Measurements from ENCODE around the gene TSPAN13.

Gene TSPAN13

DNA sequence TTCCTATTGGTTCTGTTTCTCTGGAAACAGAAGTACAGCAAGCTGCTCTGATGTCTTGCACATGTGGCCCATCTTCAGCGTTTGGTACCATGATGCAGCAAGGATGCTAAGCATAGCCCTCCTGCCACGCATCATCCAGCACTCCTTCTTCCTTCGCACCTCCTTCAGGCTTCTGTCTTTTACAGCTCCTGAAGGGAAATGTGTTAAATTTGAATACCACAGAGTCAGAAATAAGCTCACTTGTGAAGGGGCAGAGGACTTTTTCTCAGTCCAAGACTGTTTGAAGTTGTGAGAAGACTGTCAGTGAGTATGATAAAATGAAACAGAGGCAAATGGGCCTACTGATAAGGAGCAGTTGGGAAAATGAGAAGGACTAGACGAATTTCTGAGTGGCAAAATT, 20.7 kb downstream of the TSPAN13 start:
- no peak for DNase-seq (ENCODE audit: low spot score)
- no peak for FAIRE-seq

DNA sequence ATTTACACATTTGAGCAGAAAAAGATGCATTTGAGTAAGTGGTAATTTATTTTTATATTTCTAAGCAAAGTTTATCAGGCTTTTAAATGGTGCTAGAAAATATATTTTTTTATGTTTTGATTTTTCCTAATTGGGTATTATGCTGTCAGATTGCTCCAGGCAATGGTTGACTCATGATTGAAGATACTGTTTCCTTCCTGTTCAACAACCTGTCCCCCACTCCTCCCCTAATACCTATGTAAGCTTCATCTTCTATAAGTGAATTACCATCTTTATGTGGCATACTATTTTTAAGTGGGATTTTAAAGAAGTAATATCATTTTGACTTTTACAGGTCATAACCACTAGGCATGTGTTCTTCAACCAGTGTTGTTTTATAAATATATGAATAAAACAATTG, 21.4 kb downstream of the TSPAN13 start:
- DNase-seq (ENCODE audit: low spot score) (no peak), FAIRE-seq (no peak)

DNA sequence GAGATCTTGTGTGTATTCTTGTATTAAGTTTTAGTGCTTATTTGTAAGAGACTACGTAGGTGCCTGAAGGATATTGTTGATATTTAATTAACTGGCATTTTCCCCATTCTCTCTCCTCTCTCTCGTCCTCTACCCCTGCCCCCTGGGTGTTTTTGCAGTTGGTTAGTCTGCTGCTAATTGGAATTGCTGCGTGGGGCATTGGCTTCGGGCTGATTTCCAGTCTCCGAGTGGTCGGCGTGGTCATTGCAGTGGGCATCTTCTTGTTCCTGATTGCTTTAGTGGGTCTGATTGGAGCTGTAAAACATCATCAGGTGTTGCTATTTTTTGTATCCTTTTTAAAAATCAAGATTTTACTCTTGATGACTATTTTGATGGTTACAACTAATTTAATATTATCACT, 22.5 kb downstream of the TSPAN13 start:
- DNase-seq (ENCODE audit: low spot score) (no peak), FAIRE-seq (no peak)

DNA sequence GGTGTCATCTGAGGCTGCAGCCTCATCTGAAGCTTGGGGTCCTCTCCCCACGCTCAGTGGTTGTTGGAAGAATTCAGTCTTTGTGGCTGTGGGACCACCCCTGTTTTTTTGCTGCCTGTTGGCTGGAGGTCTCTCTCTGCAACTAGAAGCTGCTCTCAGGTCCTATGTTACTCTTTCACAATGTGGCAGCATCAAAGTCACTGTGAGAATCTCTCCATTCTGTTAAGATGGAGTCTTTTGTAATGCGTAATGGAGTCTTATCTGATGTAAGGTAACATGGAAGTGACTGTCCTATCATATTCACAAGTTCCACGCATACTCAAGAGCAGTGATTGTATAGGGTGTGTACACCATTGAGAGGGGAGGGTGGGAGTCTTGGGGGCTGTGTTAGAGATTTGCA, 24.9 kb downstream of the TSPAN13 start:
- DNase-seq (ENCODE audit: low spot score) (no peak), FAIRE-seq (no peak)

DNA sequence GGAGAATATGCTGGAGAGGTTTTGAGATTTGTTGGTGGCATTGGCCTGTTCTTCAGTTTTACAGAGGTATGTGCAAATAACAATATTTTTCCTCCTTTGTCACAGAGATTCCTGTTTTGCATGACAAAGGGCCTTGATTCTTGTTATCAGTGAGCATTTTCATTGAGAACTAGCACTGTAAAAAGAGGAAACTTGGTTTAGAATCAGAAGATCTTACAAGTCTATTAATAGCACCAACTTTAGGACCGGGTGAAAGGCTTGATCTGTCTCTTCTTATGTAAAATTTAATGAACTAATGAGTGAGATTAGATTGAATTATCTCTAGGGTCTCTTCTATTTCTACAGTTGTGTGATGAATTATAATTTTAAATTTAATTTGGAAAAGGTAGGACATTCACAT, 25.5 kb downstream of the TSPAN13 start:
- FAIRE-seq (no peak), DNase-seq (ENCODE audit: low spot score) (no peak)

DNA sequence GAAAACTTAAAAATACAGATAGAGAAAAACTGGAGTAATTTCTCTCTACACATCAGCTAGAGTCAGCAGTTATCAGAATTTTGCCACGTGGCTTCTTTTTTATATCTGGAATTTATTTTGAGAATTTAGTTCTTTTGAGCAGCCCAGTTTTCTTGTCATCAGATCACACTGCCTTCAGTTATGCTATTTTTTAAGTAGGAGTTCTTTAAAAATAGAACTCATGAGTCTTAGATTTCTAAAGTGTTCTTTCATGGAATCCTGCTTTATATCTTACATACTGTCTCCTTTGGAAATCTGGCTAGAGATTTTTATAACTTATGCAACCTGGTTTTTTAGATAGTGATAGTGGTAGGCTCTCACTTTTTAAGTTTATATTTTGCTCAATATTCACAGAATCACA, 27.0 kb downstream of the TSPAN13 start:
- FAIRE-seq (no peak), DNase-seq (ENCODE audit: low spot score) (no peak)

DNA sequence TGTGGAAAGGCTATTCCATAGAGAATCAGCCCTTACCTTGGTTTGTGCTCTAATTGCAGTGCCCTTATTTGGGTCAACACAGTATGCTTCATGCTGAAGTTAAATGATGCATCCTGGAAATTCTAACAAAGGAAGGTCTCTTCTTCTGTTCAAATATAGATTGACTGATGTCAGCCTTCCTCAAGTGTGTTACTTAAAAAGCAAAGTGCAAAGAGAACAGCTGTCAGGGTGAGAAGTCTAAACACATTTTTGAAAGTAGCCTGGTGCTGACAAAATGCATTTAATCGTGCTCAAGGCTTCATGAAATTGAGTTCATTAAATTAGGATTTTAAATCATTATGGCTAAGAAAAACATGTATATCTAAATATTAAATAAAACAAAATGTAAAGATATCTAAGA, 31.8 kb downstream of the TSPAN13 start:
- no peak for DNase-seq (ENCODE audit: low spot score)
- no peak for FAIRE-seq

DNA sequence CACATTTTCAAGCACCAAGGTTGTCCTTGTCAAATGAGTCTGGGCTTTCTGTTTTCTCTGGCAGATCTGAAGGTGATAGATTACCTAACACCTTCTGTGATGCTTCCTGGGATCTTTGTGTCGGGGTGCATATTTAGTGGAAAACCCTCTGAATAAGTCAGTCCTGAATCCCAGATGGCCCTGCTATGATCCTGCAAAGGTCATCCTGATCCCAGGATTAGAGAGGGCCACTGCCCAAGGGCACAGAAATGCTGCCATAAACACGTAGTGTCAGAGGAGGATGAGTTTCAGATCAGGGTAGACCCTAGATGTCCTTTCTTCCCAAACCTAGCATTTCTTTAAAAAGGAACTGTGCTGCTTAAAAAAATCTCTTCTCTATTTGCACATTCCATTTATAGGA, 32.3 kb downstream of the TSPAN13 start:
- FAIRE-seq (no peak), DNase-seq (ENCODE audit: low spot score) (no peak)

DNA sequence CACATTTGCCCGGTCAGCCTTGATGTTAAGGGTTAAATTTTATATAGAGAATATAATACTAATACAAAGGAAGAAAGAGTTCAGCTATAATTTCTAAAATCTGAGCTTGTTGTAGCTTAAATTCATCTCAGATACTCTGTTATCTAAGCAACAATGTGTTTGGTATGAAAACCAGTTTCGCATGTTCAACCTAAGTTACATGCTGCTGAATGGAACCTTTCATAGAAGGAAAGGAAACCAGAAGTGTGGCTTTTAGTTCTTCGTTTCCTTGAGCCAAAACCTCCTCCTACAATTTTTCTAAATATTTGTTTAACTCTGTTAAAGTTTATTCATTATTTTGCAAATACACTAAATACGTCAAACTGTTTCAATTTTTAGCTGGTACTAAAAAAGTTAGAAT, 32.7 kb downstream of the TSPAN13 start:
- DNase-seq (ENCODE audit: low spot score) = no peak

DNA sequence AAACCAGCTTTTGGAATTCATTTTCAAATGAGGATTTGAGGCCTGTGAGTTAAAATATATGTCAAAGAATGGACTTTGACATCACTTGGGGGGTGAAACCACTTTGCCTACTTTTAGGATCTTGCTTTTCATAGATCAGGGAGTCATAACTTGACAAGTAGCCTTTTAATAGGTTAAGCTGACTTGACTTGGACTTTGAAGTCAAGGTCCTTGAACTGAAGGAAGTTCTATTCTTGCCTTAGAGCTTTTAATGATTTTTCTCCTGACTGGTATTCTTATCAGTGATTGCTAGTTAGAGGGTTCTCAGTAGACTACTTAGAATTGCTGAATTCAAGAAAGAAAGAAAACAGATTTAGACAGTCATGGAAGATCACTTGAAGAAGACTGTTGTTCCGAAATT, 33.6 kb downstream of the TSPAN13 start:
- FAIRE-seq = no peak
- DNase-seq (ENCODE audit: low spot score) = no peak

More for the DNA sequence above, 32.7 kb downstream of the TSPAN13 start:
- FAIRE-seq = no peak

DNA sequence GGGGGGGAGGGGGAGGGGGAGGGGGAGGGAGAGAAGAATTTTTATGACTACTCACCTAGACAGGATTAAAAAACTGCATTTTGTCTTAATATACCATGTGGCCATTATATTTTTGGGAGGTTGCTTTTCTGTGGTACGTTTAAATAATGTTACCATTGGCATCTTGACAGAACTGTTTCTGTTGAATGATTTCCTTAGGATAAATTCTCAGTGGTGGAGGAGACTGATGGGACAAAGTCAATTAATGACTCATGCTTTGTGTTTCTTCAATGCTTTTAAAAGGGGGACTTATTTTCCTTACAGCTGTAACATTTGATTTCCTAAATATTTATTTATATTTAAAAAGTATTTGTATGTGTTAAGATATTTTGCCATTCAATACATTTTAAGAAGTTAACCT, 37.5 kb downstream of the TSPAN13 start:
- FAIRE-seq (peak; percentile 65), DNase-seq (ENCODE audit: low spot score) (no peak)

DNA sequence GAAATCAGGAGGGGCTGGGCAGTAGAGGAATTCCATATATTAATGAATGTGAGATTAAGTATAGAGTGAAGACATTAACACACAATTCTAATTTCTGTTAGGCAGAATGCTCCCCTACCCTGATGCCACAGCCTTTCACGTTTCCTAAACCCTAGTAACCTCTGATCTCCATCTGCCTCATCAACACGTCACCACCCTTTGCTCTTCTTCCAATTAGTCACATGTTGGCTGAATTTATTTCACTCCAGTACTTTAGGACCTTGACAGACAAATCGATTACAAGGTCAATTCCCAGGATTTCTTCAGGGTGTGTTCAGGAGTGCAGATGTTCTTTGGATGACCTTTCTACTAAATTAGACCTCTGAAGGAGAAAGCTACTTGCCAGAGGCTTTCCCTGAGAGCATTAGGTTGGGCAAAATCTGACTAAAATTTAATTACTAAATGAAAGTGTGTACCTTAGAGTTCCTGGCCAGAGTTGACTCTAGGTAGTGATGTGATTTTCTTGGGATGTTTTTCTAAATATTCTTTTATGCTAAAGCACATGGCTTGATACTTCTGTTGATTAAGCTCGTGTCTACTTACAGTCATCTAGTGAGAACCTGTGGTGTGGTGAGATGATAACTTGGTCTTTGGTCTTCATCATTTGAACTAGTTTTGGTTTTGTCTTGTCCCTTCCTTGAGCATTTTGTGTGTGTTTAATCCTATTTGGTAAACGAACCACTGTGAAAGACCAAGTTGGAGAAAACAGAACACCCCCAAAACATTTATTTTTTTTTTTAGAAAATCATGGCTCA, 38.5 kb downstream of the TSPAN13 start:
- DNase-seq (ENCODE audit: low spot score) (no peak), FAIRE-seq (no peak)

DNA sequence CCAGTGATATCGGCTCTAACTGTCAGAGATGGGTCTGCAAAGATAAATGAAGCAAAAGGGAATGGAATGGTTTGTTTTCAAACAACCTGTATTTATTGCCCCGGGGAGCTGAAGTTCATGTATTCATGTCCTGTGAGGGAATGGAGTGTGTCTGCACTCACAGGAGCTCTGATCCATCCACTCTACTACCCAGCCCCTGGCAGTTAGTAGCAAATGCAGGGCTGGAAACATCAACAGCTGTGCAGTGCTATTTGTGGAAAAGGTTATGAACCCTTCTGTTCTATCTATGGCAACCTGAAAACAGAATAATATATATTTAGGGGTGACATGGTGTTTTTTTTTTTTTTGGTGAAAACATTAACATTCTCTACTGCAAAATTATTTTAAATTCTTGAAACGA, 41.4 kb downstream of the TSPAN13 start:
- no peak for DNase-seq (ENCODE audit: low spot score)
- no peak for FAIRE-seq

DNA sequence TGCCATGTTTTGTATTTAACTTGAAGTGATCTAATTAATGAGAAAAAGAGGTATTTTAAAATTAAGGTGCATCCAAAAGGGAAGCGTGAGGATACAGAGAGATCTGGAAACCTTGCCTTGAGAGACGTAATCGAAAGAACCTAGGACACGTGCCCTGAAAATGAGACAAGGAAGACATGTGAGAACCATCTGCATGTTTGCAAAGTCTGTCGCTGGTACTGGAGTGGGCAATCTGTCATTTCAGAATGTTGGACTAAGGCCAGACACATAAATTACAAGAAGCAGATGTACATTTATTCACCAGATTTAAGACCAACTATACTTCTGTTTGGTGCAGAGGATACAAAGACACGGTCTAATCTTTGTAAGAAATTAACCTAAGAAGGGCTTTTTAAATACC, 42.1 kb downstream of the TSPAN13 start:
- DNase-seq (ENCODE audit: low spot score) (no peak), FAIRE-seq (no peak)

DNA sequence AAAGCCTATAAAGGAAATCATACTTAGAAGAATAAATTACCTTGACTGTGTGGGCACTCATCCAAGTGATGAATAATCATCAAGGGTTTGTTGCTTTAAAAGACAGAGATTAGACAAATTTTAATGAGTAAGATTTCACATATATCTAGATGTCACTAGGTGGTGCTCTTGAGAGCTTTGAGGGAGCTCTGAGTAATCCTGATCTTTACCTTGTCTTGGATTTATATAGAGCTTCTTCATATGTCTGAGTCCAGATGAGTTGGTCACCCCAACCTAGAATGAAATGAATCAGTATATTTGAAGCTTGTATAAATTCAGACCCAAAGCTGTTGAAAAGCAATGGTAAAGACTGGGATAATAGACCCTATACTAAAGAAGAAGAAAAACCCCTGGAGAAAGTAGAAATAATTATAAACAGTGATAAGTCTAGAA, 47.6 kb downstream of the TSPAN13 start:
- peak; percentile 88 for FAIRE-seq
- peak; percentile 78 for DNase-seq (ENCODE audit: low spot score)

DNA sequence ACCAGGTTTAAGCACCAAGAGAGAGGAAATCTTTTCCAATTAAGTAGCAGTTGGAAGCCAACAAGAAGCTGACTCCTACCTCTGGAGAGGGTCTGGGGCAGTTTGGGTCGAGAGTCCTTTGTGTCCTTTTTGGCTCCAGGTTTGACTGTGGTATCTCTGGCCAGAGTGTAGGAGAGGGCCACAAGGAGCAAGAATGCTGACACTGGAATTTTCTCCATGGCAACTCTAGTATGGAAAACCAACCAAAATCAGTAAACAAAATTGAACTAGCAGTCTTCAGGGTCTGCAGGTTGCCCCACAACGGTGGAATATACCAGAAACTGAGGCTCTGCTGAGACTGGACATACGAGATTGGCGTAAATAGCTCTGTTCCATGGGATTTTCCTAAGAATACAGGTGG, 48.0 kb downstream of the TSPAN13 start:
- DNase-seq (ENCODE audit: low spot score) (no peak), FAIRE-seq (no peak)

DNA sequence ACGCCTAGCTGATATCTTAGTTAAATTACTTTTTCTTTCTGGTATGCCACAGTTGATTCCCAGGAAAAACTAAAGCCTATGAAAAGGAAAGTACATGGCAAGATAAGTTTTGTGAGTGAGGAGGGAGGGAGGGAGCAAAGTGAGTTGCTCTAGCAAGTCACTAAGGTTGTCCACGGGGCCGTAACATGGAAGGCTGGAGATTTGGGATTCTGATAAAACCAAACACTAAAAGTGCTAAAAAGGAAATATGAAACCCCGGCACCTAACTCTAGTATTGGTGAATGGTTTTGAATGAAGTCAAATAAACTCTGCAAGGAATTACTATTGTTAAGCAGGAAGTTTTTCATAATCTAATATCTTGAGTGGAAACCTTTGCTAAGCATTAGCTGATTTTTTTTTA, 49.6 kb downstream of the TSPAN13 start:
- DNase-seq (ENCODE audit: low spot score) (no peak), FAIRE-seq (no peak)

DNA sequence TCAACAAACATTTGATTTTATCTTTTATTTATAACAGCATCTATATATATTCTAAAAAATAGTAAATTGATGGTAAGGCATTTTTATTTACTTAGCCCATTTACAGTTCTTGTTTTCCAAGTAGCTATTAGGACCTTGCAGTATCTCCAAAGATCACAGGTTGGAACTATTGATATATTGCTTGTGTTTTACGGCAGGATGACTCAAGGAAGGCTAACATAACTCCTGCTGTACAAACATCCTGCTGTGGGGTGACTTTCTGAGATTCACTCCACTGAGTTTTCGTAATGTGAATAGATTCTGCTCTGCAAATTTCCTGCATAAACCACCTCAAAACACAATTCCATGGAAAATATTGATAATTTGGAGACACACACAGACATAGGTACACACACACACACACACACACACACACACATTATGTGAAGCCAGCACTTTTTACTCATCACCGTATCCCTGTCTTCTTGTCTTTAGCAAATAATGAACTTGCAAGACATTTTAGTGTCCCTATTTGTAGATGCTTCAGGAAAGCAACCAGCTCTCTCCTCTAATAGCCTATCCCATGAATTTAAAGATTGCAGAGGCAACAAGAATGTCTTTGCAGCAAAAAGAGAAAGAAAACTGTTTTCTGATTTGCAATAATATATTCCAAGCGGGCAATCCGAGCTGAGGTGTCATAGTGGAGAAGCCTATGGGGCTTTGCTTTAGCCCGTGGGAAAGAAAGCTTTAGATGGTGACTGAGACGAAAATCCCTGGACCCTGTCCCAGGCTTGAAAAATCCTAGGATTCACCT, 50.5 kb downstream of the TSPAN13 start:
- FAIRE-seq (no peak), DNase-seq (ENCODE audit: low spot score) (no peak)

DNA sequence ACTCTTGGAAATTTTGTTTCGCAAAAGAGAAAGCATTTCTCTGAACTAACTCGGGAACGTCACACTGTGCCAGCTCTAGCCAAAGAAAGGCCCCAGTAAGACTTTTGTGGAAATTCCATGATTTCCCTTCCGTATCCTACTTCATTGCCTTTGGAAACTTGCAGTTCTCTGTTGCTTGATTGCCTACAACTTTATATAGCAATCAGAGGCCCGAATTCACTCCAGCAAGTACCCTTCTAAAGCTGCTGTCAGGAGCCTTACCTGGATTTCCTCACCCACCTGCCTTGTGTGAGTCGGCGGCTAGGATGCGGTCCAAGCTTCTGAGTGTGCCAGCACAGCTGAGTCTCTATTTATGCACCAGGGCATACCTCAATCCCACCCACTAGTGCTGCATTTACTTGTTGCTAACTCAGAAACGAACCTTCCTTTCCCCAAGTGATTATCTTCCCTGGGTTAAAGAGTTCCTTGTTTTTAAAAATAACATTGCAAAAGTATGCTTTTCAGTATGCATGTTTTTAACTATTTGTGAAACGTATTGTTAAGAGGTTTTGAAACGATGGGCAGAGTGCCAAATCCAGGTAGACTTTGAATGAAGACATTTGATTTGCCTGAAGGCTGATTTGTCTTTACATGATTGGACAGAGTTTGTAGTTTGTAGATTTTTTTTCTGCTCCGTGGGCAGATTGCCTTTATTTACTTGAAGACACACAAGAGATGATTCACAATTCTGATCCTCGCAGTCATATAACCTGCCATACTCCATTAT, 51.3 kb downstream of the TSPAN13 start, which contains the start of gene AGR2:
AGR2 (minus strand) TSS at position 326 of the 766 bp plus-strand sequence. CDS start 3,203 bp downstream, outside the sequence.
- DNase-seq (ENCODE audit: low spot score) = no peak
- FAIRE-seq = no peak

DNA sequence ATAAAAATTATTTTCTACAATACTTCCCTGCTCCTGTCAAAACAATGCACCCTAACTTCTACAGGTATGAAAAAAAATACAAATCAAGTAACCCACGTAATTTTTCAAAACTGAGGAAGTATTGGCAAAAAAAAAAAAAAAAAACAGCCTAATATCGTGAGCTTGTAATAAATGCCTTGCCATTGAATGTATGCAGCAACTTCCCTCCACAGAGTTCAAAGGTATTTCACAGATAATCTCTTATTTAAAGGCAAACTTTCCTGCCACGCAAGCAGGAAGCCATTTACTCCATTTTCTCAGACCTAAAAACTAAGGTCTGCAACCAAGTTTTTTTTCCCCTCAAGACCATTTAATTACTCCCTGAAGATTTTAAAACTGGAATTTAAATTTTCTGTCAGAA, 51.9 kb downstream of the TSPAN13 start:
- FAIRE-seq = no peak

DNA sequence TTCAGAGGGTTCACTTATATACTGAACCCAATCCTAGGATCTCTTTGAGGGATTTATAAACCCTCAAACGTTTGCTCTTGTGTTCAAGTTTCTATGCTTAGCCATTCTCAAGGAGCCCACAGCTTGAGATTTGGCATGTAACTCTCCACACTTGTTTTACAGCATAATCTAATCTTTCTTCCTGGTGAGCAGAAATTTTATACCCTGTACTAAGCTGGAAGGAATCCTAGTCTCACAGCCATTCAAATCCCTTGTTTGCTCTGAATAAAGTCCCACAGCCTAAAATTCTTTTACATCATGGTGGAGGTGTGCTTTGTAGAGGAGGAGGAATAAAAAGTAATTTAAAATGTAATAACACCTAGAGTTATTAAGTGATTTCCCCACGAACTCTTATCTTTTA, 56.6 kb downstream of the TSPAN13 start:
- FAIRE-seq = no peak

More for the DNA sequence above, 51.9 kb downstream of the TSPAN13 start:
- DNase-seq (ENCODE audit: low spot score) = no peak

DNA sequence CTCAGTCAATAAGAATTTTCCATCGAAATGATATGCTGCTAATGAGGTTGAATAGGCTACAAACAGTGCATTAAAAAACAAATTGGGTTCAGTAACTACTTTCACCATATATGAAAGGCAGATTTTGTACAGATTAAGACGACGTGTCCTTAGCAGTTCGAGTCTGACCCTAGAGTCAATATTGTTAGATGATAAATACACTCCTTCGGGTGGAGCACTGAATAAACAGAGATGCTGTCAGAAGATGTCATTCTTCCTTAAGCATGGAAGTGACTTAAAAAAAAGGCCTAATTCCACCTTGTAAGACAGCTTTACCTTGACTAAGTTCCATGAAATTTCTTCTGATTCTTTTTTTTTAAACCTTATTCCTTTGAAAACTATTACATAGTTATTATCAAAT, 57.0 kb downstream of the TSPAN13 start:
- DNase-seq (ENCODE audit: low spot score) (no peak), FAIRE-seq (no peak)

More for the DNA sequence above, 56.6 kb downstream of the TSPAN13 start:
- no peak for DNase-seq (ENCODE audit: low spot score)
